GM20000 (cell line): ENCODE measurements around the gene UPK3B.
A peak's percentile ranks its signal among the peaks of the same experiment; 100 is the strongest.
"Not testable (repeated sequence)": the region's sequence is repeated elsewhere in the genome, so short reads cannot be mapped to it uniquely, and the experiment has no call there.

Experiments
- DNase-seq: peaks from one replicate; pipeline ENCODE4 v3.0.0; 2012; ENCODE audit warnings: low spot score
- CTCF ChIP-seq: IDR thresholded peaks from 2 replicates; pipeline ENCODE4 v1.5.1; 2012; ENCODE audit warnings: mild to moderate bottlenecking, control low read depth; ENCODE audit errors: extremely low read depth, missing control alignments

Gene UPK3B

GRCh38 chr7:76486618-76487017, 23.7 kb upstream of the UPK3B start:
- DNase-seq, result not testable (repeated sequence)

GRCh38 chr7:76487969-76488368, 22.4 kb upstream of the UPK3B start:
- DNase-seq, result not testable (repeated sequence)

GRCh38 chr7:76492139-76492538, 18.2 kb upstream of the UPK3B start:
- DNase-seq, result not testable (repeated sequence)

- not testable (repeated sequence) for DNase-seq
These were observed 14.6 kb upstream of the UPK3B start for GRCh38 chr7:76495717-76496116.

- DNase-seq, result not testable (repeated sequence)
These were observed 12.3 kb upstream of the UPK3B start for GRCh38 chr7:76497918-76498582.

GRCh38 chr7:76498583-76499200, 11.7 kb upstream of the UPK3B start:
- DNase-seq, result not testable (repeated sequence)

- not testable (repeated sequence) for DNase-seq
These were observed 11.0 kb upstream of the UPK3B start for GRCh38 chr7:76499201-76499923.

- not testable (repeated sequence) for DNase-seq
These were observed 10.5 kb upstream of the UPK3B start for GRCh38 chr7:76499924-76500241.

GRCh38 chr7:76502224-76502623, 8.1 kb upstream of the UPK3B start:
- not testable (repeated sequence) for DNase-seq

GRCh38 chr7:76502836-76503235, 7.5 kb upstream of the UPK3B start:
- DNase-seq, result not testable (repeated sequence)

GRCh38 chr7:76503244-76503643, 7.1 kb upstream of the UPK3B start:
- DNase-seq, result not testable (repeated sequence)

GRCh38 chr7:76504351-76505167, 5.8 kb upstream of the UPK3B start:
- DNase-seq, result not testable (repeated sequence)

GRCh38 chr7:76505168-76506080, 4.9 kb upstream of the UPK3B start:
- no peak for TF ChIP-seq CTCF
- peak; percentile 16 for DNase-seq

- no peak for DNase-seq
- TF ChIP-seq CTCF, result no peak
These were observed 4.3 kb upstream of the UPK3B start for GRCh38 chr7:76506081-76506440.

GRCh38 chr7:76506643-76507042, 3.7 kb upstream of the UPK3B start:
- DNase-seq, result not testable (repeated sequence)
